K562 (cell line): ENCODE measurements around the gene CNFN. TPM values are rescaled to one million over a fixed set of nuclear protein-coding genes. Genes with fewer than 3 reads are reported as not detected.

Source experiments
- CBX8 ChIP-seq: fragments of 200-600 bp; sonication (generic); IDR thresholded peaks from 2 replicates; pipeline ENCODE4 v1.6.1; 2012; ENCODE audit warnings: borderline replicate concordance, mixed run types, low read depth, mild to moderate bottlenecking, moderate library complexity, mixed read lengths, low read length, control low read depth, inconsistent platforms; ENCODE audit not compliant: poor library complexity, severe bottlenecking; ENCODE audit errors: extremely low read depth
- ETV5 ChIP-seq: sonication (generic); formaldehyde crosslinking; IDR thresholded peaks from 2 replicates; pipeline ENCODE4 v1.4.0; 2020; ENCODE audit warnings: low read depth, mild to moderate bottlenecking, missing genetic modification reagents
- HNRNPL ChIP-seq: fragments of 200-400 bp; formaldehyde crosslinking; IDR thresholded peaks from 2 replicates; pipeline ENCODE4 v1.6.1; 2017; ENCODE audit warnings: low read depth, mild to moderate bottlenecking, low read length
- ILK ChIP-seq: fragments of 450-650 bp; IDR thresholded peaks from 2 replicates; pipeline ENCODE4 v1.6.1; 2016; ENCODE audit warnings: missing genetic modification characterization, low read depth, mild to moderate bottlenecking, missing compliant biosample characterization, moderate library complexity, borderline replicate concordance
- NFIC ChIP-seq: fragments of 450-650 bp; IDR thresholded peaks from 2 replicates; pipeline ENCODE4 v1.6.1; 2017; ENCODE audit warnings: mild to moderate bottlenecking, inconsistent platforms
- NONO ChIP-seq, 2 experiments: fragments of 200-400 bp in 1 of 2; fragments of 450-650 bp in 1 of 2; formaldehyde crosslinking in 1 of 2; IDR thresholded peaks; 2 replicates each; pipeline ENCODE4 v1.6.1; 2017; ENCODE audit warnings: low read depth in 2 of 2, mild to moderate bottlenecking in 2 of 2, moderate library complexity in 2 of 2, low read length in 1 of 2
- NR3C1 ChIP-seq: sonication (generic); formaldehyde crosslinking; IDR thresholded peaks from 2 replicates; pipeline ENCODE4 v1.8.1; 2022; ENCODE audit warnings: missing genetic modification reagents
- POLR2A ChIP-seq: fragments of 450-650 bp; conservative IDR thresholded peaks from 2 replicates; pipeline ENCODE4 v1.6.1; 2016
- RBFOX2 ChIP-seq: fragments of 200-400 bp; formaldehyde crosslinking; IDR thresholded peaks from 2 replicates; pipeline ENCODE4 v1.6.1; 2017; ENCODE audit warnings: low read depth, mild to moderate bottlenecking, low read length, moderate library complexity
- TOE1 ChIP-seq, 2 experiments: fragments of 450-650 bp in 1 of 2; sonication (generic) in 1 of 2; formaldehyde crosslinking in 1 of 2; IDR thresholded peaks; 2 replicates each; pipeline versions ENCODE4 v1.7.1 to v1.8.0; 2016 to 2022; ENCODE audit warnings: borderline replicate concordance in 2 of 2, mild to moderate bottlenecking in 2 of 2, antibody characterized with exemption in 1 of 2, inconsistent platforms in 1 of 2, low read depth in 1 of 2, missing genetic modification reagents in 1 of 2, moderate library complexity in 1 of 2
- ZFX ChIP-seq: sonication (generic); formaldehyde crosslinking; IDR thresholded peaks from 2 replicates; pipeline ENCODE4 v1.8.0; 2022; ENCODE audit warnings: mild to moderate bottlenecking, missing genetic modification reagents, moderate library complexity
- ZKSCAN3 ChIP-seq: fragments of 250-450 bp; sonication (Bioruptor Pico); IDR thresholded peaks from 2 replicates; pipeline ENCODE4 v1.4.0; 2020
- ZNF444 ChIP-seq: fragments of 250-450 bp; sonication (Bioruptor Pico); IDR thresholded peaks from 2 replicates; pipeline ENCODE4 v1.4.0; 2020; ENCODE audit warnings: mild to moderate bottlenecking, moderate library complexity
- polyA plus RNA-seq, 8 experiments: library from polyadenylated mRNA; depleted of rRNA in 4 of 8; stranded (reverse) in 5 of 8; unstranded in 3 of 8; fragments of >200 nt; fragmentation: Nextera tagmentation in 2 of 8; fragmentation: Illumina TruSeq in 1 of 8; extraction: Ambion mirVana in 2 of 8; extraction: Trizol in 1 of 8; gene quantifications; 2 replicates each; pipeline versions ENCODE4 v1.2.1 to v1.2.3, GENCODE V29; 2011 to 2014; ENCODE audit warnings: inconsistent platforms in 1 of 8, missing spikeins in 1 of 8
- total RNA-seq, 7 experiments: library from RNA; depleted of rRNA in 6 of 7; stranded (reverse); fragments of >200 nt in 6 of 7; fragmentation: Illumina TruSeq in 2 of 7; extraction: Trizol in 2 of 7; gene quantifications; 2 replicates each; pipeline versions ENCODE4 v1.2.1 to v1.2.3, GENCODE V29; 2011 to 2021; ENCODE audit warnings: low replicate concordance in 1 of 7
- TF ChIP-seq, protein P1 (sequence below): sonication (generic); formaldehyde crosslinking; IDR thresholded peaks from 2 replicates; pipeline ENCODE4 v1.8.0; 2022; ENCODE audit warnings: missing genetic modification reagents, mild to moderate bottlenecking, moderate library complexity, borderline replicate concordance
- TF ChIP-seq, protein P2 (sequence below), 3 experiments: IDR thresholded peaks in 2 of 3; conservative IDR thresholded peaks in 1 of 3; 2 replicates each; pipeline ENCODE4 v1.5.1; 2011 to 2012; ENCODE audit warnings: low read length in 3 of 3, mild to moderate bottlenecking in 3 of 3, control low read depth in 2 of 3, improper control_type of control experiment in 1 of 3, inconsistent platforms in 1 of 3, low read depth in 1 of 3, mixed read lengths in 1 of 3, moderate library complexity in 1 of 3; ENCODE audit not compliant: insufficient read depth in 2 of 3
- TF ChIP-seq, protein P3 (sequence below): fragments of 450-650 bp; IDR thresholded peaks from 2 replicates; pipeline ENCODE4 v1.7.1; 2018; ENCODE audit warnings: mild to moderate bottlenecking, low read depth; ENCODE audit not compliant: partially characterized antibody

Gene CNFN
- total and polyA plus RNA-seq, 9 of the 15 experiments (the other 6 are each of a cell fraction or from before 2014, with no cell fraction given), result 0.18 to 0.52 (median 0.27) TPM; not detected in 5

DNA sequence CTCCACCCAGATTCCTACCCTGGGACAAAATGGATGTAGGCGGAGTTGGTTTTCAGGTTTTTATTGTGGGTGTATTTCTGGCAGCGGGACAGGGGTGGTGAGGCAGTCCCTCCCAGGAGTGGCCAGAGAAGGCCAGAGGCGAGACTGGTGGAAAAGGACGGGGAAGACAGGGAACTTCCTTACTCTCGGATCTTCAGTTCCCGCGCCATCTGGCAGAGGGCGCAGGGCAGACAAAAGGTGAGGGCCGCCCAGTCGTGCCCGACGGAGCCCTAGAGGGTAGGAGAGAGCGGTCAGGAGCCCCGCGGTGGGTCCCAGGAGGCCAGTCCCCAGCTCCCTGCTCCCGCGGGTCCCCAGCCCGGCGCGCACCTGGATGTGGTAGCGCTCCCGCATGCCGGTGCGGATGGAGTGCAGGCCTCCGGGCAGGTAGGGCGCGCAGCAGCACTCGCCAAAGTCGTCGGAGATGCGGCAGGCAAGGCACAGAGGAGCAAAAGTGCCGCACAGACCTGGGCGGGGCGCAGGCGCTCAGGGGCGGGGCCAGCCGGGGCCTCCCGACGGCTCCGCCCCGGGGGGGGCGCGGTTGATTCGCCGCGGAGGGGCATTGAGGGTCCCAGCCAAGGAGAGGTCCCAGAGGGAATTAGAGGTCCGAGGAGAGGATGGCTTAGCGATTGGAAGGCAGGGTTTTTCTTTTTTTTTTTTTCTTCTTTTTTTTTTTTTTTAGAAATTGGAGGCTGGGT lies 3.0 kb downstream of the CNFN start (continued):
- TF ChIP-seq HNRNPL (peak; percentile 51; the same call in 1 of the 2 replicates), NR3C1 (no peak), ETV5 (CRISPR knock-in tag) (no peak), ILK (tag) (no peak), TOE1 (IDR thresholded peaks at IDR 0.05; ENCODE audit: borderline replicate concordance) (peak; percentile 70; the same call in 1 of the 2 replicates), TOE1 (CRISPR knock-in tag; IDR thresholded peaks at IDR 0.05; ENCODE audit: borderline replicate concordance, low read depth) (no peak), ZKSCAN3 (CRISPR knock-in tag) (no peak), ZNF444 (no peak), NONO (IDR thresholded peaks at IDR 0.05; ENCODE audit: low read depth in 2 of 2, low read length in 1 of 2) (0 out of 4 replicates have a peak, but pooled peaks of 1 of the 2 experiments have one; percentile 41), NFIC (peak; percentile 83), RBFOX2 (peak; percentile 66), POLR2A (no peak), CBX8 (no peak), ZFX (0 out of 2 replicates have a peak, but pooled peaks have one; percentile 26)
- TF ChIP-seq, protein P1, sequence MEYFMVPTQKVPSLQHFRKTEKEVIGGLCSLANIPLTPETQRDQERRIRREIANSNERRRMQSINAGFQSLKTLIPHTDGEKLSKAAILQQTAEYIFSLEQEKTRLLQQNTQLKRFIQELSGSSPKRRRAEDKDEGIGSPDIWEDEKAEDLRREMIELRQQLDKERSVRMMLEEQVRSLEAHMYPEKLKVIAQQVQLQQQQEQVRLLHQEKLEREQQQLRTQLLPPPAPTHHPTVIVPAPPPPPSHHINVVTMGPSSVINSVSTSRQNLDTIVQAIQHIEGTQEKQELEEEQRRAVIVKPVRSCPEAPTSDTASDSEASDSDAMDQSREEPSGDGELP (CRISPR knock-in tag), result 0 out of 2 replicates have a peak, but pooled peaks have one; percentile 16
- TF ChIP-seq, protein P2, sequence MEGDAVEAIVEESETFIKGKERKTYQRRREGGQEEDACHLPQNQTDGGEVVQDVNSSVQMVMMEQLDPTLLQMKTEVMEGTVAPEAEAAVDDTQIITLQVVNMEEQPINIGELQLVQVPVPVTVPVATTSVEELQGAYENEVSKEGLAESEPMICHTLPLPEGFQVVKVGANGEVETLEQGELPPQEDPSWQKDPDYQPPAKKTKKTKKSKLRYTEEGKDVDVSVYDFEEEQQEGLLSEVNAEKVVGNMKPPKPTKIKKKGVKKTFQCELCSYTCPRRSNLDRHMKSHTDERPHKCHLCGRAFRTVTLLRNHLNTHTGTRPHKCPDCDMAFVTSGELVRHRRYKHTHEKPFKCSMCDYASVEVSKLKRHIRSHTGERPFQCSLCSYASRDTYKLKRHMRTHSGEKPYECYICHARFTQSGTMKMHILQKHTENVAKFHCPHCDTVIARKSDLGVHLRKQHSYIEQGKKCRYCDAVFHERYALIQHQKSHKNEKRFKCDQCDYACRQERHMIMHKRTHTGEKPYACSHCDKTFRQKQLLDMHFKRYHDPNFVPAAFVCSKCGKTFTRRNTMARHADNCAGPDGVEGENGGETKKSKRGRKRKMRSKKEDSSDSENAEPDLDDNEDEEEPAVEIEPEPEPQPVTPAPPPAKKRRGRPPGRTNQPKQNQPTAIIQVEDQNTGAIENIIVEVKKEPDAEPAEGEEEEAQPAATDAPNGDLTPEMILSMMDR (IDR thresholded peaks at IDR 0.05 in 2 of 3, conservative IDR thresholded peaks at IDR 0.05 in 1 of 3; ENCODE audit: insufficient read depth in 2 of 3, low read depth in 1 of 3, low read length in 3 of 3), result peak; percentile 56 to 60 (median 57)
- TF ChIP-seq, protein P3, sequence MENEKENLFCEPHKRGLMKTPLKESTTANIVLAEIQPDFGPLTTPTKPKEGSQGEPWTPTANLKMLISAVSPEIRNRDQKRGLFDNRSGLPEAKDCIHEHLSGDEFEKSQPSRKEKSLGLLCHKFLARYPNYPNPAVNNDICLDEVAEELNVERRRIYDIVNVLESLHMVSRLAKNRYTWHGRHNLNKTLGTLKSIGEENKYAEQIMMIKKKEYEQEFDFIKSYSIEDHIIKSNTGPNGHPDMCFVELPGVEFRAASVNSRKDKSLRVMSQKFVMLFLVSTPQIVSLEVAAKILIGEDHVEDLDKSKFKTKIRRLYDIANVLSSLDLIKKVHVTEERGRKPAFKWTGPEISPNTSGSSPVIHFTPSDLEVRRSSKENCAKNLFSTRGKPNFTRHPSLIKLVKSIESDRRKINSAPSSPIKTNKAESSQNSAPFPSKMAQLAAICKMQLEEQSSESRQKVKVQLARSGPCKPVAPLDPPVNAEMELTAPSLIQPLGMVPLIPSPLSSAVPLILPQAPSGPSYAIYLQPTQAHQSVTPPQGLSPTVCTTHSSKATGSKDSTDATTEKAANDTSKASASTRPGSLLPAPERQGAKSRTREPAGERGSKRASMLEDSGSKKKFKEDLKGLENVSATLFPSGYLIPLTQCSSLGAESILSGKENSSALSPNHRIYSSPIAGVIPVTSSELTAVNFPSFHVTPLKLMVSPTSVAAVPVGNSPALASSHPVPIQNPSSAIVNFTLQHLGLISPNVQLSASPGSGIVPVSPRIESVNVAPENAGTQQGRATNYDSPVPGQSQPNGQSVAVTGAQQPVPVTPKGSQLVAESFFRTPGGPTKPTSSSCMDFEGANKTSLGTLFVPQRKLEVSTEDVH, result no peak
